Muscle of leg (tissue), 11 donors: Measurements from ENCODE around the gene TMEM106B. TPM values are rescaled to one million over a fixed set of nuclear protein-coding genes. Genes with fewer than 3 reads are reported as not detected.

Experiments
- DNase-seq: peaks from one replicate; pipeline ENCODE4 v3.0.0; 2013
- H3K27ac ChIP-seq: one replicate; pipeline ENCODE4 v1.5.1; 2013; ENCODE audit warnings: mild to moderate bottlenecking, low read length, control low read depth
- H3K27me3 ChIP-seq: one replicate; pipeline ENCODE4 v1.6.1; 2013; ENCODE audit warnings: low read length; ENCODE audit not compliant: control insufficient read depth, insufficient read depth
- H3K36me3 ChIP-seq: one replicate; pipeline ENCODE4 v1.6.1; 2013; ENCODE audit warnings: low read length; ENCODE audit not compliant: control insufficient read depth, insufficient read depth
- H3K4me1 ChIP-seq: one replicate; pipeline ENCODE4 v1.6.1; 2013; ENCODE audit warnings: low read length; ENCODE audit not compliant: control insufficient read depth, insufficient read depth
- H3K4me3 ChIP-seq: one replicate; pipeline ENCODE4 v1.5.1; 2013; ENCODE audit warnings: low read length, control low read depth
- H3K9me3 ChIP-seq: replicated peaks from 2 replicates; pipeline ENCODE4 v1.6.1; 2013; ENCODE audit warnings: low read depth, low read length; ENCODE audit not compliant: control insufficient read depth
- WGBS: methylation state at CpG from one replicate; pipeline ENCODE4 v1.1.5; 2013; ENCODE audit warnings: missing lambda C conversion rate; ENCODE audit not compliant: insufficient coverage; 5-methylcytosine and 5-hydroxymethylcytosine counted together
- polyA plus RNA-seq, 8 donors: library from polyadenylated mRNA; unstranded; fragments of 120-200 nt; gene quantifications; one replicate each; pipeline versions ENCODE4 v1.2.1 to v1.2.3, GENCODE V29; 2013; ENCODE audit warnings: inconsistent platforms in 1 of 8, low replicate concordance in 1 of 8; ENCODE audit not compliant: insufficient read length in 8 of 8, insufficient read depth in 1 of 8
- total RNA-seq: library from RNA; stranded (reverse); fragments of 120-200 nt; gene quantifications from one replicate; pipeline ENCODE4 v1.2.4, GENCODE V29; 2013

TMEM106B gene
- total and polyA plus RNA-seq, 9 donors, result 21.0 to 39.9 (median 32.9) TPM

GRCh38 chr7:12289996-12290395, 78.9 kb downstream of the TMEM106B start:
- no peak overlapping the region for H3K27ac ChIP-seq
- no peaks in the 10 kb centered on the region for H3K27me3 ChIP-seq
- DNase-seq, result no peak
- H3K9me3 ChIP-seq, result peaks cover 21% of the 10 kb centered on the region
- WGBS, result 87% methylated on average over 6 of the region's 6 CpGs
- H3K4me1 ChIP-seq, result no peaks in the 10 kb centered on the region
- H3K36me3 ChIP-seq, result no peaks in the 10 kb centered on the region
- no peak overlapping the region for H3K4me3 ChIP-seq

- no CpG with 5 or more reads among the region's 1 CpG for WGBS
- DNase-seq, result no peak
- H3K4me1 ChIP-seq, result no peaks in the 10 kb centered on the region
- H3K9me3 ChIP-seq, result peaks cover 21% of the 10 kb centered on the region
- no peak overlapping the region for H3K4me3 ChIP-seq
- no peaks in the 10 kb centered on the region for H3K27me3 ChIP-seq
- H3K36me3 ChIP-seq, result no peaks in the 10 kb centered on the region
- no peak overlapping the region for H3K27ac ChIP-seq
Observed at GRCh38 chr7:12290761-12291160, 79.7 kb downstream of the TMEM106B start.

- Histone ChIP-seq H3K27ac (no peak overlapping the region), H3K4me1 (no peaks in the 10 kb centered on the region), H3K4me3 (no peak overlapping the region), H3K27me3 (no peaks in the 10 kb centered on the region), H3K36me3 (no peaks in the 10 kb centered on the region), H3K9me3 (peaks cover 21% of the 10 kb centered on the region)
- WGBS, result 80% methylated on average over 1 of the region's 1 CpG
- DNase-seq, result no peak
Observed at GRCh38 chr7:12291870-12292269, 80.8 kb downstream of the TMEM106B start.

Other genes with a start within 250 kb of the TMEM106B start
- 1.6 TPM for gene VWDE, start 192.6 kb downstream of the TMEM106B start, total RNA-seq
- gene VWDE, start 192.6 kb downstream of the TMEM106B start, polyA plus RNA-seq, result 1 to 10 TPM in 7 of 8 donors, under 1 TPM in 1; 0.79 to 5.8 (median 2.5) TPM